ENCODE data around the gene LINS1. TPM values are rescaled to one million over a fixed set of nuclear protein-coding genes. Genes with fewer than 3 reads are reported as not detected.

Gene LINS1
- polyA plus RNA-seq, 1 donor (not counting 4 experiments of a cell fraction or from before 2014, with no cell fraction given), result 19.4 TPM

GRCh38 chr15:100537331-100537730, 64.7 kb downstream of the LINS1 start:
- FAIRE-seq, result no peak
- dilution Hi-C loops (cut with MboI; ENCODE audit: extremely low pct_ligation_motif_present, low sequenced_read_pairs), result no loop called here

GRCh38 chr15:100536733-100537132, 65.3 kb downstream of the LINS1 start:
- FAIRE-seq (no peak), DNase-seq (ENCODE audit: low read depth, low spot score) (no peak)
- no peak overlapping the region for H3K4me3 ChIP-seq (ENCODE audit: control insufficient read depth in 2 of 3, extremely low read depth in 1 of 3, insufficient read depth in 2 of 3, low read depth in 1 of 3, low read length in 3 of 3)
- H3K4me2 ChIP-seq (ENCODE audit: control insufficient read depth, extremely low read depth, insufficient read depth, low read depth, low read length), result no peak overlapping the region
- H3K79me2 ChIP-seq (ENCODE audit: control insufficient read depth, insufficient read depth, low read length), result no peaks in the 10 kb centered on the region
- H4K20me1 ChIP-seq (ENCODE audit: control insufficient read depth, extremely low read depth, insufficient read depth, low read length), result no peaks in the 10 kb centered on the region
- peaks cover 14% of the 10 kb centered on the region for H3K4me1 ChIP-seq (ENCODE audit: control insufficient read depth, extremely low read depth, insufficient read depth, low read length)
- H3K27me3 ChIP-seq (ENCODE audit: control insufficient read depth, extremely low read depth, insufficient read depth, low read length), result no peaks in the 10 kb centered on the region
- TF ChIP-seq EZH2 (IDR thresholded peaks at IDR 0.05; ENCODE audit: low read length), result no peak
- TF ChIP-seq CTCF (optimal IDR thresholded peaks at IDR 0.05 in 1 of 3, IDR thresholded peaks at IDR 0.05 in 1 of 3, conservative IDR thresholded peaks at IDR 0.05 in 1 of 3; ENCODE audit: extremely low read depth in 1 of 3, insufficient read depth in 2 of 3, low read length in 3 of 3), result no peak
- no peak overlapping the region for H2AFZ ChIP-seq (ENCODE audit: control insufficient read depth, low read length)
- H3K27ac ChIP-seq (ENCODE audit: control insufficient read depth, insufficient read depth, low read length), result peak overlapping the region; percentile 38
- no peak overlapping the region for H3K9ac ChIP-seq (ENCODE audit: control insufficient read depth, extremely low read depth, insufficient read depth, low read length)
- no peaks in the 10 kb centered on the region for H3K36me3 ChIP-seq (ENCODE audit: control insufficient read depth in 2 of 2, extremely low read depth in 1 of 2, insufficient read depth in 2 of 2, low read length in 2 of 2)
- no peaks in the 10 kb centered on the region for H3K9me3 ChIP-seq (ENCODE audit: control insufficient read depth, low read depth, low read length)
- dilution Hi-C loops (cut with MboI; ENCODE audit: extremely low pct_ligation_motif_present, low sequenced_read_pairs), result no loop called here
- H3K9me1 ChIP-seq (ENCODE audit: control insufficient read depth, extremely low read depth, insufficient read depth, low read length), result no peaks in the 10 kb centered on the region

More at GRCh38 chr15:100537331-100537730, 64.7 kb downstream of the LINS1 start:
- Histone ChIP-seq H4K20me1 (ENCODE audit: control insufficient read depth, extremely low read depth, insufficient read depth, low read length) (no peaks in the 10 kb centered on the region), H3K9me3 (ENCODE audit: control insufficient read depth, low read depth, low read length) (no peaks in the 10 kb centered on the region), H3K9ac (ENCODE audit: control insufficient read depth, extremely low read depth, insufficient read depth, low read length) (no peak overlapping the region), H3K27me3 (ENCODE audit: control insufficient read depth, extremely low read depth, insufficient read depth, low read length) (no peaks in the 10 kb centered on the region), H3K4me3 (ENCODE audit: control insufficient read depth in 2 of 3, extremely low read depth in 1 of 3, insufficient read depth in 2 of 3, low read depth in 1 of 3, low read length in 3 of 3) (no peak overlapping the region), H3K4me1 (ENCODE audit: control insufficient read depth, extremely low read depth, insufficient read depth, low read length) (peaks cover 17% of the 10 kb centered on the region), H3K4me2 (ENCODE audit: control insufficient read depth, extremely low read depth, insufficient read depth, low read depth, low read length) (no peak overlapping the region), H3K79me2 (ENCODE audit: control insufficient read depth, insufficient read depth, low read length) (no peaks in the 10 kb centered on the region), H3K27ac (ENCODE audit: control insufficient read depth, insufficient read depth, low read length) (peak overlapping the region; percentile 38), H3K36me3 (ENCODE audit: control insufficient read depth in 2 of 2, extremely low read depth in 1 of 2, insufficient read depth in 2 of 2, low read length in 2 of 2) (no peaks in the 10 kb centered on the region), H2AFZ (ENCODE audit: control insufficient read depth, low read length) (no peak overlapping the region), H3K9me1 (ENCODE audit: control insufficient read depth, extremely low read depth, insufficient read depth, low read length) (no peaks in the 10 kb centered on the region)
- no peak for TF ChIP-seq EZH2 (IDR thresholded peaks at IDR 0.05; ENCODE audit: low read length)
- no peak for TF ChIP-seq CTCF (optimal IDR thresholded peaks at IDR 0.05 in 1 of 3, IDR thresholded peaks at IDR 0.05 in 1 of 3, conservative IDR thresholded peaks at IDR 0.05 in 1 of 3; ENCODE audit: extremely low read depth in 1 of 3, insufficient read depth in 2 of 3, low read length in 3 of 3)
- no peak for DNase-seq (ENCODE audit: low read depth, low spot score)

Measured in keratinocyte (primary cell).